H9 (cell line): ENCODE measurements around the gene LYSMD4. TPM values are rescaled to one million over a fixed set of nuclear protein-coding genes. Genes with fewer than 3 reads are reported as not detected.

Source experiments
- DNase-seq: peaks from one replicate; pipeline ENCODE4 v3.0.0-alpha.2; 2017
- H2AFZ ChIP-seq: one replicate; pipeline ENCODE4 v1.6.1; 2013; ENCODE audit warnings: mild to moderate bottlenecking, low read length, control low read depth, moderate library complexity
- H2AK5ac ChIP-seq: 2 replicates; pipeline ENCODE4 v1.6.1; 2013; ENCODE audit warnings: low read length, control low read depth, mixed read lengths; ENCODE audit not compliant: insufficient read length
- H2BK120ac ChIP-seq: one replicate; pipeline ENCODE4 v1.6.1; 2013; ENCODE audit warnings: low read depth, mild to moderate bottlenecking, low read length, control low read depth, inconsistent platforms; ENCODE audit not compliant: poor library complexity, severe bottlenecking
- H2BK12ac ChIP-seq: 2 replicates; pipeline ENCODE4 v1.6.1; 2013; ENCODE audit warnings: low read length, control low read depth, mixed read lengths, low read depth; ENCODE audit not compliant: insufficient read length
- H2BK15ac ChIP-seq: 2 replicates; pipeline ENCODE4 v1.6.1; 2013; ENCODE audit warnings: low read depth, low read length, control low read depth
- H2BK20ac ChIP-seq: one replicate; pipeline ENCODE4 v1.6.1; 2013; ENCODE audit warnings: low read depth, mild to moderate bottlenecking, low read length, control low read depth, inconsistent platforms; ENCODE audit not compliant: poor library complexity, severe bottlenecking
- H2BK5ac ChIP-seq: 2 replicates; pipeline ENCODE4 v1.6.1; 2013; ENCODE audit warnings: low read length, control low read depth, mixed read lengths; ENCODE audit not compliant: insufficient read length
- H3K14ac ChIP-seq: 2 replicates; pipeline ENCODE4 v1.6.1; 2013; ENCODE audit warnings: low read length, control low read depth; ENCODE audit not compliant: insufficient read depth
- H3K18ac ChIP-seq: 2 replicates; pipeline ENCODE4 v1.6.1; 2013; ENCODE audit warnings: low read depth, mild to moderate bottlenecking, mixed read lengths, low read length, control low read depth; ENCODE audit not compliant: insufficient read length
- H3K23ac ChIP-seq: 2 replicates; pipeline ENCODE4 v1.6.1; 2013; ENCODE audit warnings: low read length, control low read depth, mixed read lengths, low read depth; ENCODE audit not compliant: insufficient read length
- H3K23me2 ChIP-seq: 2 replicates; pipeline ENCODE4 v1.6.1; 2013; ENCODE audit warnings: low read depth, mild to moderate bottlenecking, mixed read lengths, low read length, control low read depth; ENCODE audit not compliant: insufficient read length, poor library complexity, severe bottlenecking
- H3K27ac ChIP-seq: 2 replicates; pipeline ENCODE4 v1.5.1; 2013; ENCODE audit warnings: low read length, control low read depth, mixed read lengths, low read depth; ENCODE audit not compliant: insufficient read length
- H3K27me3 ChIP-seq: 2 replicates; pipeline ENCODE4 v1.6.1; 2013; ENCODE audit warnings: low read length, control low read depth, inconsistent platforms; ENCODE audit not compliant: insufficient read depth
- H3K4ac ChIP-seq: 2 replicates; pipeline ENCODE4 v1.6.1; 2013; ENCODE audit warnings: low read depth, mild to moderate bottlenecking, control low read depth, inconsistent platforms, low read length, moderate library complexity
- H3K4me1 ChIP-seq: 2 replicates; pipeline ENCODE4 v1.6.1; 2013; ENCODE audit warnings: low read length, control low read depth, inconsistent platforms; ENCODE audit not compliant: insufficient read depth
- H3K4me2 ChIP-seq: 2 replicates; pipeline ENCODE4 v1.6.1; 2013; ENCODE audit warnings: low read length, control low read depth, mixed read lengths; ENCODE audit not compliant: insufficient read length, insufficient read depth
- H3K56ac ChIP-seq: 2 replicates; pipeline ENCODE4 v1.6.1; 2013; ENCODE audit warnings: low read depth, mild to moderate bottlenecking, mixed read lengths, low read length, control low read depth; ENCODE audit not compliant: insufficient read length
- H3K79me1 ChIP-seq: 2 replicates; pipeline ENCODE4 v1.6.1; 2013; ENCODE audit warnings: low read depth, mild to moderate bottlenecking, moderate library complexity, low read length, control low read depth, inconsistent platforms; ENCODE audit not compliant: insufficient read depth, poor library complexity, severe bottlenecking
- H3K79me2 ChIP-seq: 2 replicates; pipeline ENCODE4 v1.6.1; 2013; ENCODE audit warnings: low read length, control low read depth, inconsistent platforms; ENCODE audit not compliant: insufficient read depth
- H3K9ac ChIP-seq: 2 replicates; pipeline ENCODE4 v1.6.1; 2013; ENCODE audit warnings: low read length, control low read depth, mixed read lengths; ENCODE audit not compliant: insufficient read length; ENCODE audit errors: extremely low read depth
- H3K9me3 ChIP-seq: one replicate; pipeline ENCODE4 v1.6.1; 2013; ENCODE audit warnings: low read depth, low read length, inconsistent platforms; ENCODE audit not compliant: control insufficient read depth
- H3T11ph ChIP-seq: one replicate; pipeline ENCODE4 v1.6.1; 2013; ENCODE audit warnings: mild to moderate bottlenecking, low read length, control low read depth, inconsistent platforms
- H4K20me1 ChIP-seq: one replicate; pipeline ENCODE4 v1.6.1; 2013; ENCODE audit not compliant: control insufficient read depth, insufficient read length, insufficient read depth
- H4K5ac ChIP-seq: 2 replicates; pipeline ENCODE4 v1.6.1; 2013; ENCODE audit warnings: low read depth, mild to moderate bottlenecking, mixed read lengths, low read length, control low read depth; ENCODE audit not compliant: insufficient read length
- H4K8ac ChIP-seq: replicated peaks from 2 replicates; pipeline ENCODE4 v1.6.1; 2013; ENCODE audit warnings: low read length, control low read depth, mixed read lengths, low read depth; ENCODE audit not compliant: insufficient read length
- H4K91ac ChIP-seq: 2 replicates; pipeline ENCODE4 v1.6.1; 2013; ENCODE audit warnings: low read depth, mild to moderate bottlenecking, moderate library complexity, mixed read lengths, low read length, control low read depth; ENCODE audit not compliant: insufficient read length
- H3K27ac Mint-ChIP-seq, 3 experiments: 2 replicates in 2 of 3; 3 replicates in 1 of 3; pipeline ENCODE4 v1.8.0; 2020 to 2021; ENCODE audit warnings: mixed read lengths in 3 of 3, mild to moderate bottlenecking in 1 of 3, moderate library complexity in 1 of 3
- H3K27me3 Mint-ChIP-seq: 2 replicates; pipeline ENCODE4 v1.8.0; 2021; ENCODE audit warnings: low read depth, mild to moderate bottlenecking, moderate library complexity, mixed read lengths
- H3K36me3 Mint-ChIP-seq, 3 experiments: 2 replicates in 2 of 3; 3 replicates in 1 of 3; pipeline ENCODE4 v1.8.0; 2020 to 2021; ENCODE audit warnings: low read depth in 3 of 3, mixed read lengths in 3 of 3; ENCODE audit not compliant: insufficient read depth in 1 of 3
- H3K4me1 Mint-ChIP-seq, 2 experiments: 2 replicates each; pipeline ENCODE4 v1.8.0; 2020; ENCODE audit warnings: mixed read lengths in 2 of 2
- H3K4me3 Mint-ChIP-seq, 2 experiments: 2 replicates in 1 of 2; 3 replicates in 1 of 2; pipeline ENCODE4 v1.8.0; 2020 to 2021; ENCODE audit warnings: mild to moderate bottlenecking in 2 of 2, mixed read lengths in 2 of 2, moderate library complexity in 1 of 2
- H3K9me3 Mint-ChIP-seq, 2 experiments: 2 replicates in 1 of 2; 3 replicates in 1 of 2; pipeline ENCODE4 v1.8.0; 2020; ENCODE audit warnings: mild to moderate bottlenecking in 2 of 2, mixed read lengths in 2 of 2, moderate library complexity in 1 of 2
- WGBS: extraction: QIAGEN DNeasy Blood & Tissue Kit; methylation state at CpG from one replicate; pipeline ENCODE4 v1.1.7; 2013; ENCODE audit warnings: missing lambda C conversion rate, low lambda C conversion rate, mixed read lengths; ENCODE audit not compliant: insufficient read length; ENCODE audit errors: extremely low coverage; 5-methylcytosine and 5-hydroxymethylcytosine counted together
- total RNA-seq: library from RNA; stranded (reverse); gene quantifications from 2 replicates; pipeline ENCODE4 v1.2.1, GENCODE V29; 2021
- TF ChIP-seq, protein P1 (sequence below): fragments of 200-600 bp; sonication (generic); conservative IDR thresholded peaks from 3 replicates; pipeline ENCODE4 v1.8.0; 2021; ENCODE audit warnings: antibody characterized with exemption, mild to moderate bottlenecking

The LYSMD4 gene
- total RNA-seq, 1 experiment from 2014 or later, result 10.0 TPM

DNA sequence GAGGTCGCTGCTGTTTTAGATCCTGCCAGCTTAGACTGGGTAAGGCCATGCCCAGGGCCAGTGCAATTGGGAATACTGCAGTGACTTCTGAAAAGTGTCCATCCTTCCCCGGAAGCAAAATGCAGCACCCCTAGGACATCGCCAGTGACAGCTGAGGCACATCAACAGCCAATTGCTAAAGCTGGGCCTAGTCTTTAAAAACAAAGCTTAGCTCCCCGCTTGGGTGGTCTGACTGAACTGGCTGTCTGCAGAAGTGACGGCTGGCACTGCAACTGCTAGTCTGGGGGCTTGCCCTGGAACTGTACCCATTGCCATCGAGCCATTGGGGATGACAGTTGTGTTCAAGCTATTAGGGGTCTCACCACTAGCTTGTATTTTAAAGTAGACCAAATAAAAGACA, 4.3 kb downstream of the LYSMD4 start:
- Mint-ChIP-seq H3K36me3 (peaks cover 19 to 39% (median 22%) of the 10 kb centered on the region in 3 experiments), H3K9me3 (peaks cover 8 to 11% of the 10 kb centered on the region in 2 experiments), H3K27me3 (peaks cover 11% of the 10 kb centered on the region), H3K27ac (no peak overlapping the region), H3K4me1 (peaks cover 28 to 33% of the 10 kb centered on the region in 2 experiments), H3K4me3 (no peak overlapping the region)
- Histone ChIP-seq H2BK20ac (no peak overlapping the region), H3K14ac (no peak overlapping the region), H2AK5ac (no peak overlapping the region), H3K79me1 (no peaks in the 10 kb centered on the region), H4K91ac (no peak overlapping the region), H2BK12ac (no peak overlapping the region), H4K5ac (no peak overlapping the region), H3K27ac (no peak overlapping the region), H4K8ac (no peak overlapping the region), H3K9me3 (peaks cover 7% of the 10 kb centered on the region), H3K9ac (no peak overlapping the region), H2BK120ac (no peak overlapping the region), H3K4ac (no peak overlapping the region), H3K4me1 (no peaks in the 10 kb centered on the region), H3T11ph (no peak overlapping the region), H3K79me2 (no peaks in the 10 kb centered on the region), H3K18ac (no peak overlapping the region), H3K23me2 (peaks cover 16% of the 10 kb centered on the region), H3K23ac (no peak overlapping the region), H2BK5ac (no peak overlapping the region), H2BK15ac (no peak overlapping the region), H4K20me1 (no peaks in the 10 kb centered on the region), H3K27me3 (no peaks in the 10 kb centered on the region), H3K4me2 (no peak overlapping the region), H2AFZ (no peak overlapping the region), H3K56ac (no peak overlapping the region)
- DNase-seq, result no peak
- TF ChIP-seq, protein P1, sequence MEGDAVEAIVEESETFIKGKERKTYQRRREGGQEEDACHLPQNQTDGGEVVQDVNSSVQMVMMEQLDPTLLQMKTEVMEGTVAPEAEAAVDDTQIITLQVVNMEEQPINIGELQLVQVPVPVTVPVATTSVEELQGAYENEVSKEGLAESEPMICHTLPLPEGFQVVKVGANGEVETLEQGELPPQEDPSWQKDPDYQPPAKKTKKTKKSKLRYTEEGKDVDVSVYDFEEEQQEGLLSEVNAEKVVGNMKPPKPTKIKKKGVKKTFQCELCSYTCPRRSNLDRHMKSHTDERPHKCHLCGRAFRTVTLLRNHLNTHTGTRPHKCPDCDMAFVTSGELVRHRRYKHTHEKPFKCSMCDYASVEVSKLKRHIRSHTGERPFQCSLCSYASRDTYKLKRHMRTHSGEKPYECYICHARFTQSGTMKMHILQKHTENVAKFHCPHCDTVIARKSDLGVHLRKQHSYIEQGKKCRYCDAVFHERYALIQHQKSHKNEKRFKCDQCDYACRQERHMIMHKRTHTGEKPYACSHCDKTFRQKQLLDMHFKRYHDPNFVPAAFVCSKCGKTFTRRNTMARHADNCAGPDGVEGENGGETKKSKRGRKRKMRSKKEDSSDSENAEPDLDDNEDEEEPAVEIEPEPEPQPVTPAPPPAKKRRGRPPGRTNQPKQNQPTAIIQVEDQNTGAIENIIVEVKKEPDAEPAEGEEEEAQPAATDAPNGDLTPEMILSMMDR, result no peak
- no CpG with 5 or more reads among the region's 6 CpGs for WGBS
